Keratinocyte (primary cell): ENCODE measurements around the gene KDSR. TPM values are rescaled to one million over a fixed set of nuclear protein-coding genes. Genes with fewer than 3 reads are reported as not detected.

Experiments used
- DNase-seq: peaks from one replicate; pipeline ENCODE4 v3.0.0-alpha.2; 2011; ENCODE audit warnings: low read depth, missing footprints, low spot score
- FAIRE-seq: peaks from 2 replicates; lab custom pipeline; 2011; peaks lifted over from hg19 to GRCh38; lab: Jason Lieb, UNC
- H2AFZ ChIP-seq: 2 replicates; pipeline ENCODE4 v1.6.0; 2012; ENCODE audit warnings: low read length, control low read depth, inconsistent platforms; ENCODE audit not compliant: control insufficient read depth
- H3K27ac ChIP-seq: 2 replicates; pipeline ENCODE4 v1.5.1; 2011; ENCODE audit warnings: low read length; ENCODE audit not compliant: control insufficient read depth, insufficient read depth
- H3K27me3 ChIP-seq: 3 replicates; pipeline ENCODE4 v1.6.0; 2011; ENCODE audit warnings: low read length; ENCODE audit not compliant: control insufficient read depth, insufficient read depth; ENCODE audit errors: extremely low read depth
- H3K36me3 ChIP-seq, 2 experiments: 2 replicates in 1 of 2; 3 replicates in 1 of 2; pipeline ENCODE4 v1.5.1; 2011; ENCODE audit warnings: low read length in 2 of 2, mild to moderate bottlenecking in 1 of 2; ENCODE audit not compliant: control insufficient read depth in 2 of 2, insufficient read depth in 2 of 2; ENCODE audit errors: extremely low read depth in 1 of 2
- H3K4me1 ChIP-seq: 3 replicates; pipeline ENCODE4 v1.5.1; 2011; ENCODE audit warnings: low read length; ENCODE audit not compliant: control insufficient read depth, insufficient read depth; ENCODE audit errors: extremely low read depth
- H3K4me2 ChIP-seq: 3 replicates; pipeline ENCODE4 v1.6.0; 2011; ENCODE audit warnings: low read depth, low read length; ENCODE audit not compliant: control insufficient read depth, insufficient read depth; ENCODE audit errors: extremely low read depth
- H3K4me3 ChIP-seq, 3 experiments: fragments of 200-600 bp in 1 of 3; sonication (generic) in 1 of 3; 2 replicates in 2 of 3; 3 replicates in 1 of 3; pipeline ENCODE4 v1.5.1; 2011 to 2016; ENCODE audit warnings: low read length in 3 of 3, mild to moderate bottlenecking in 3 of 3, control low read depth in 2 of 3, inconsistent platforms in 1 of 3, low read depth in 1 of 3, mixed read lengths in 1 of 3, mixed run types in 1 of 3, moderate library complexity in 1 of 3; ENCODE audit not compliant: control insufficient read depth in 2 of 3, insufficient read depth in 2 of 3; ENCODE audit errors: extremely low read depth in 1 of 3
- H3K79me2 ChIP-seq: 2 replicates; pipeline ENCODE4 v1.6.0; 2012; ENCODE audit warnings: low read length; ENCODE audit not compliant: control insufficient read depth, insufficient read depth
- H3K9ac ChIP-seq: 3 replicates; pipeline ENCODE4 v1.6.0; 2011; ENCODE audit warnings: low read length; ENCODE audit not compliant: control insufficient read depth, insufficient read depth; ENCODE audit errors: extremely low read depth
- H3K9me1 ChIP-seq: 3 replicates; pipeline ENCODE4 v1.6.0; 2011; ENCODE audit warnings: low read length; ENCODE audit not compliant: control insufficient read depth, insufficient read depth; ENCODE audit errors: extremely low read depth
- H3K9me3 ChIP-seq: 2 replicates; pipeline ENCODE4 v1.5.1; 2012; ENCODE audit warnings: low read depth, low read length; ENCODE audit not compliant: control insufficient read depth
- H4K20me1 ChIP-seq: 3 replicates; pipeline ENCODE4 v1.6.0; 2011; ENCODE audit warnings: low read length; ENCODE audit not compliant: control insufficient read depth, insufficient read depth; ENCODE audit errors: extremely low read depth
- EZH2 ChIP-seq: IDR thresholded peaks from one replicate; pipeline ENCODE4 v1.6.1; 2012; ENCODE audit warnings: inconsistent platforms, mild to moderate bottlenecking, low read length, moderate library complexity
- dilution Hi-C: fragments of 300-500 bp; cut with MboI; formaldehyde crosslinking; loops from one replicate; pipeline ENCODE4 v1.7.0; 2020; ENCODE audit warnings: low sequenced_read_pairs; ENCODE audit not compliant: extremely low pct_ligation_motif_present
- polyA plus RNA-seq, 5 experiments: library from polyadenylated mRNA; depleted of rRNA in 3 of 5; stranded (reverse) in 3 of 5; stranded (forward) in 1 of 5; unstranded in 1 of 5; fragments of >200 nt; gene quantifications; 1 replicate in 1 of 5; 2 replicates in 3 of 5; 3 replicates in 1 of 5; pipeline versions ENCODE4 v1.2.1 to v1.2.3, GENCODE V29; 2011 to 2012; ENCODE audit warnings: missing spikeins in 2 of 5, low read depth in 1 of 5, low replicate concordance in 1 of 5
- TF ChIP-seq, protein P1 (sequence below), 3 experiments: IDR thresholded peaks in 1 of 3; conservative IDR thresholded peaks in 1 of 3; optimal IDR thresholded peaks in 1 of 3; 2 replicates in 2 of 3; 3 replicates in 1 of 3; pipeline versions ENCODE3 to v1.5.1; 2011; ENCODE audit warnings: low read length in 3 of 3, mild to moderate bottlenecking in 3 of 3, moderate library complexity in 2 of 3, control low read depth in 1 of 3, inconsistent platforms in 1 of 3; ENCODE audit not compliant: insufficient read depth in 2 of 3; ENCODE audit errors: extremely low read depth in 1 of 3

Gene KDSR
- polyA plus RNA-seq, 1 donor (not counting 4 experiments of a cell fraction or from before 2014, with no cell fraction given), result 68.6 TPM

DNA sequence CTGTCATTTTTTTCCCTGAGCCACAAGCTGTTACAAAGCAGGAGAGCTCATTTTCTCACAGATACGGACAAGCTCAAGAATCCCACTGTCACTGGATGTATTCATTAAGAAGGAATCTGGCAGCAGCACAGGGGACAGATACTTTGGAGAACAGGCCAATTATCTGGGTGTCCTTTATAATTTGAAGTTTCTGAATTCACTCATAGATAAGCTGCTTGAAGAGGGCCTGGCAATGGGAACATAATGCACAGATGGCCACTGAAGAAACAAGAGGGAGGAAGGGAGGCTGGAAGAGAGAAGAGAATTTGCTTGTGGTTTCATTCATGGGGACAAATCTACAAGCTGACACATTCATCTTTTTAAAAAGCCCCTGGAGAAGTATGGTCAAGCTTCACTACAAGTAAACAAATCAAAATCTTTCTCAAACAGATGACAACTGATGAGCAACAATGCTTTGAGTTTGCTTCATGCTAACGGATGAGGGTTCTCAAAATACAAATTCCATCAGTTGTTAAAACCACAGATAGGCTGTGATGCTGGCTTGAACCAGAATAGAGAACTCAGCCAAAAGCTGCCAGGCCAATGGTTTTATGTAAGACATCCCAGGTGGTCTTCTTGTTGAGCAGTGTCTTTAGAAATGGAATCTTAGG, 59.3 kb downstream of the KDSR start:
- no peaks in the 10 kb centered on the region for H3K27me3 ChIP-seq
- dilution Hi-C loops, result loop anchor here (25.0 kb wide), 1 partner anchor 295 kb away; no protein-coding TSS in a partner anchor

DNA sequence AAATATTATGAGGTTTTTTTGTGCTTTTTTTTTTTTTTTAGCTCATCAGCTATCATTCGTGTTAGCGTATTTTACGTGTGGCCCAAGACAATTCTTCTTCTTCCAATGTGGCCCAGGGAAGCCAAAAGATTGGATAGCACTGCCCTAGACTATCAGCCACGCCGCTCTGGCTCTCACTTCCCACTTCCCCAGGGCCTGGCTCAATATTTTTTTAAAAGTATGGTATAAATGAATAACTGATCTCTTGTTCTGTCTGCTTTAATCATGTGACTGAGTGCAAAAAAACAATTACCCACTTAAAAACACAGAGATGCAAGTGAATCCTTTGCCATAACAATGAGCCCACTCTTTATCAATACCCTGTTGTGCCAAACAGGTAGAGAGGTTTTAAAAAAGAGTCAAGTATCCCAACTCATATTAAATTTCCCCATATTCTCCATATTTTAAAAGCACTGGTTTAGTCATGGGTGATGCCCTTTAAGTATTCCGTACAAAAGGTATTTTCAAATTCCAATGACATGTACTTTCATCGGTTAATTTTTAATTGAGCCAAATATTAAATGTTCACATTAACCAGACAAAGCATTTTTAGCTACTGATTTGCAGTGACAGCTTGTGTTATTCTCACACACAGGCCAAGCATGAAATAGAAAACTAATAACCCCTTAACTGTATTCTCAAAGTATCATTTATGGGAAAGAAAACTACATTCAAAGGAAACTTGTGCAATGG, 60.0 kb downstream of the KDSR start:
- Histone ChIP-seq H3K4me1 (no peaks in the 10 kb centered on the region), H3K4me2 (no peak overlapping the region), H3K27ac (no peak overlapping the region), H3K36me3 (no peaks in the 10 kb centered on the region), H3K9me1 (no peaks in the 10 kb centered on the region), H3K9ac (no peak overlapping the region), H3K4me3 (no peak overlapping the region), H2AFZ (no peak overlapping the region), H3K27me3 (no peaks in the 10 kb centered on the region), H3K79me2 (no peaks in the 10 kb centered on the region), H4K20me1 (no peaks in the 10 kb centered on the region), H3K9me3 (no peaks in the 10 kb centered on the region)
- DNase-seq (no peak), FAIRE-seq (no peak)
- TF ChIP-seq, protein P1, sequence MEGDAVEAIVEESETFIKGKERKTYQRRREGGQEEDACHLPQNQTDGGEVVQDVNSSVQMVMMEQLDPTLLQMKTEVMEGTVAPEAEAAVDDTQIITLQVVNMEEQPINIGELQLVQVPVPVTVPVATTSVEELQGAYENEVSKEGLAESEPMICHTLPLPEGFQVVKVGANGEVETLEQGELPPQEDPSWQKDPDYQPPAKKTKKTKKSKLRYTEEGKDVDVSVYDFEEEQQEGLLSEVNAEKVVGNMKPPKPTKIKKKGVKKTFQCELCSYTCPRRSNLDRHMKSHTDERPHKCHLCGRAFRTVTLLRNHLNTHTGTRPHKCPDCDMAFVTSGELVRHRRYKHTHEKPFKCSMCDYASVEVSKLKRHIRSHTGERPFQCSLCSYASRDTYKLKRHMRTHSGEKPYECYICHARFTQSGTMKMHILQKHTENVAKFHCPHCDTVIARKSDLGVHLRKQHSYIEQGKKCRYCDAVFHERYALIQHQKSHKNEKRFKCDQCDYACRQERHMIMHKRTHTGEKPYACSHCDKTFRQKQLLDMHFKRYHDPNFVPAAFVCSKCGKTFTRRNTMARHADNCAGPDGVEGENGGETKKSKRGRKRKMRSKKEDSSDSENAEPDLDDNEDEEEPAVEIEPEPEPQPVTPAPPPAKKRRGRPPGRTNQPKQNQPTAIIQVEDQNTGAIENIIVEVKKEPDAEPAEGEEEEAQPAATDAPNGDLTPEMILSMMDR (optimal IDR thresholded peaks at IDR 0.05 in 1 of 3, IDR thresholded peaks at IDR 0.05 in 1 of 3, conservative IDR thresholded peaks at IDR 0.05 in 1 of 3; ENCODE audit: extremely low read depth in 1 of 3, insufficient read depth in 2 of 3, low read length in 3 of 3), result no peak
- TF ChIP-seq EZH2, result no peak
- dilution Hi-C loops, result loop anchor here (25.0 kb wide), 1 partner anchor 295 kb away; no protein-coding TSS in a partner anchor

More for the DNA sequence above, 59.3 kb downstream of the KDSR start:
- Histone ChIP-seq H3K9ac (no peak overlapping the region), H3K4me2 (no peak overlapping the region), H3K4me3 (no peak overlapping the region), H2AFZ (no peak overlapping the region), H4K20me1 (no peaks in the 10 kb centered on the region), H3K79me2 (no peaks in the 10 kb centered on the region), H3K27ac (no peak overlapping the region), H3K9me1 (no peaks in the 10 kb centered on the region), H3K36me3 (no peaks in the 10 kb centered on the region), H3K9me3 (no peaks in the 10 kb centered on the region), H3K4me1 (no peaks in the 10 kb centered on the region)
- no peak for TF ChIP-seq EZH2
- TF ChIP-seq, protein P1 (optimal IDR thresholded peaks at IDR 0.05 in 1 of 3, IDR thresholded peaks at IDR 0.05 in 1 of 3, conservative IDR thresholded peaks at IDR 0.05 in 1 of 3; ENCODE audit: extremely low read depth in 1 of 3, insufficient read depth in 2 of 3, low read length in 3 of 3), result no peak
- DNase-seq (no peak), FAIRE-seq (no peak)
